ENCODE measurements around the gene CAMK1G. TPM values are rescaled to one million over a fixed set of nuclear protein-coding genes. Genes with fewer than 3 reads are reported as not detected.
A peak's percentile ranks its signal among the peaks of the same experiment; 100 is the strongest.

Gene CAMK1G
- total and polyA plus RNA-seq, 9 of the 15 experiments (the other 6 are each of a cell fraction or from before 2014, with no cell fraction given): not detected

DNA sequence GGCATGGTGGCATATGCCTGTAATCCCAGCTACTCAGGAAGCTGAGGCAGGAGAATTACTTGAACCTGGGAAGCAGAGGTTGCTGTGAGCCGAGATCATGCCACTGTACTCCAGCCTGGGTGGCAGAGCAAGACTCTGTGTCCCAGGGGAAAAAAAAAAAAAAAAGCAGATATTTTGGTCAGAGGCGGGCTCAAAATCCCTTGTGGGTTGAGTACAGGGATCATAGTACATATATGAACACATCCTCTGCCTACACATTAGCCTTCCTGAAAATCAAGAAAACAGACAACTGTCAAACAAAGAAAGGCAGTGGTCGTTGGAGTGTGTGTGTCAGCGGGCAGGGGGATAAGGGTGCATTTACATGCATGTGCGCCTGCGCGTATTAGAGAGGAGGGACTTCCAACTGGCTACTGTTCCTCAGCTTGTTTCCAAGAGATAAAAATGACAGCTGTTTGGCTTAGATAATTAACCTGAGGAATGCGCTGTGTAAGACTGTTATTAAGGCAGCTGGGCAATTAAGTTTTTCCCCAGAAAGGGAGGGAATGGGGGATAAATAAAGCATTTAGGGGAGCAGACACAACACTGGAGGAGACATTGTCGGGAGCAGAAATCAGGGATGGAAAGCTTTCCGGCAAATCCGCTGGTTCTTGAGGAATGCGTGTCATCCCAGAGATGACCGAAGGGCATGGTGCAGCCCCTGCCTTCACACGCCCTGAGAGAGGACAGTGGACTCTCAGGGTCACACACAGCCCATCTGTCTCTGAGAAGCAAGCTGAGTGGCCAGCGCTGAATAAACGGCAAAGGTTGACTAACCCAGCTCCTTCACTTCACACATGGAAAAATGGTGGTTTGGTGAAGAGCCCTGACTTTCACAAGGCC, 62.3 kb downstream of the CAMK1G start (continued):
- TF ChIP-seq HEY1 (CRISPR knock-in tag; IDR thresholded peaks at IDR 0.05; ENCODE audit: borderline replicate concordance) (no peak), POLR2H (tag; IDR thresholded peaks at IDR 0.05; ENCODE audit: low read depth) (no peak), JUN (IDR thresholded peaks at IDR 0.05; ENCODE audit: borderline replicate concordance, low read depth, low read length) (0 out of 2 replicates have a peak, but pooled peaks have one; percentile 9), JUN (CRISPR knock-in tag; IDR thresholded peaks at IDR 0.05; ENCODE audit: borderline replicate concordance) (no peak), ID3 (CRISPR knock-in tag; IDR thresholded peaks at IDR 0.05) (0 out of 2 replicates have a peak, but pooled peaks have one; percentile 51), ID3 (tag; IDR thresholded peaks at IDR 0.05) (no peak), FOXA3 (CRISPR knock-in tag; conservative IDR thresholded peaks at IDR 0.05 in 1 of 2, IDR thresholded peaks at IDR 0.05 in 1 of 2) (0 out of 4 replicates have a peak, but pooled peaks of 1 of the 2 experiments have one; percentile 4), ZNF57 (CRISPR knock-in tag; IDR thresholded peaks at IDR 0.05) (0 out of 2 replicates have a peak, but pooled peaks have one; percentile 35), ETS1 (conservative IDR thresholded peaks at IDR 0.05; ENCODE audit: control insufficient read depth, low read depth, low read length) (no peak), TAL1 (IDR thresholded peaks at IDR 0.05) (peak; percentile 94), MAZ (CRISPR knock-in tag; conservative IDR thresholded peaks at IDR 0.05 in 1 of 2, IDR thresholded peaks at IDR 0.05 in 1 of 2) (peak in 1 of 2 experiments; percentile 58; a peak in 1 of 4 replicates), MAFF (IDR thresholded peaks at IDR 0.05; ENCODE audit: low read length) (peak; percentile 44; the same call in 1 of the 2 replicates), TGIF2 (CRISPR knock-in tag; IDR thresholded peaks at IDR 0.05) (no peak), ZNF197 (CRISPR knock-in tag; IDR thresholded peaks at IDR 0.05; ENCODE audit: low read depth) (peak; percentile 63; the same call in 1 of the 2 replicates)
- TF ChIP-seq, protein P1, sequence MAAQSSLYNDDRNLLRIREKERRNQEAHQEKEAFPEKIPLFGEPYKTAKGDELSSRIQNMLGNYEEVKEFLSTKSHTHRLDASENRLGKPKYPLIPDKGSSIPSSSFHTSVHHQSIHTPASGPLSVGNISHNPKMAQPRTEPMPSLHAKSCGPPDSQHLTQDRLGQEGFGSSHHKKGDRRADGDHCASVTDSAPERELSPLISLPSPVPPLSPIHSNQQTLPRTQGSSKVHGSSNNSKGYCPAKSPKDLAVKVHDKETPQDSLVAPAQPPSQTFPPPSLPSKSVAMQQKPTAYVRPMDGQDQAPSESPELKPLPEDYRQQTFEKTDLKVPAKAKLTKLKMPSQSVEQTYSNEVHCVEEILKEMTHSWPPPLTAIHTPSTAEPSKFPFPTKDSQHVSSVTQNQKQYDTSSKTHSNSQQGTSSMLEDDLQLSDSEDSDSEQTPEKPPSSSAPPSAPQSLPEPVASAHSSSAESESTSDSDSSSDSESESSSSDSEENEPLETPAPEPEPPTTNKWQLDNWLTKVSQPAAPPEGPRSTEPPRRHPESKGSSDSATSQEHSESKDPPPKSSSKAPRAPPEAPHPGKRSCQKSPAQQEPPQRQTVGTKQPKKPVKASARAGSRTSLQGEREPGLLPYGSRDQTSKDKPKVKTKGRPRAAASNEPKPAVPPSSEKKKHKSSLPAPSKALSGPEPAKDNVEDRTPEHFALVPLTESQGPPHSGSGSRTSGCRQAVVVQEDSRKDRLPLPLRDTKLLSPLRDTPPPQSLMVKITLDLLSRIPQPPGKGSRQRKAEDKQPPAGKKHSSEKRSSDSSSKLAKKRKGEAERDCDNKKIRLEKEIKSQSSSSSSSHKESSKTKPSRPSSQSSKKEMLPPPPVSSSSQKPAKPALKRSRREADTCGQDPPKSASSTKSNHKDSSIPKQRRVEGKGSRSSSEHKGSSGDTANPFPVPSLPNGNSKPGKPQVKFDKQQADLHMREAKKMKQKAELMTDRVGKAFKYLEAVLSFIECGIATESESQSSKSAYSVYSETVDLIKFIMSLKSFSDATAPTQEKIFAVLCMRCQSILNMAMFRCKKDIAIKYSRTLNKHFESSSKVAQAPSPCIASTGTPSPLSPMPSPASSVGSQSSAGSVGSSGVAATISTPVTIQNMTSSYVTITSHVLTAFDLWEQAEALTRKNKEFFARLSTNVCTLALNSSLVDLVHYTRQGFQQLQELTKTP (IDR thresholded peaks at IDR 0.05; ENCODE audit: low read depth in 1 of 2, partially characterized antibody in 2 of 2): no peak
- TF ChIP-seq, protein P2, sequence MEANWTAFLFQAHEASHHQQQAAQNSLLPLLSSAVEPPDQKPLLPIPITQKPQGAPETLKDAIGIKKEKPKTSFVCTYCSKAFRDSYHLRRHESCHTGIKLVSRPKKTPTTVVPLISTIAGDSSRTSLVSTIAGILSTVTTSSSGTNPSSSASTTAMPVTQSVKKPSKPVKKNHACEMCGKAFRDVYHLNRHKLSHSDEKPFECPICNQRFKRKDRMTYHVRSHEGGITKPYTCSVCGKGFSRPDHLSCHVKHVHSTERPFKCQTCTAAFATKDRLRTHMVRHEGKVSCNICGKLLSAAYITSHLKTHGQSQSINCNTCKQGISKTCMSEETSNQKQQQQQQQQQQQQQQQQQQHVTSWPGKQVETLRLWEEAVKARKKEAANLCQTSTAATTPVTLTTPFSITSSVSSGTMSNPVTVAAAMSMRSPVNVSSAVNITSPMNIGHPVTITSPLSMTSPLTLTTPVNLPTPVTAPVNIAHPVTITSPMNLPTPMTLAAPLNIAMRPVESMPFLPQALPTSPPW (CRISPR knock-in tag; IDR thresholded peaks at IDR 0.05): peak; percentile 69
- TF ChIP-seq, protein P3, sequence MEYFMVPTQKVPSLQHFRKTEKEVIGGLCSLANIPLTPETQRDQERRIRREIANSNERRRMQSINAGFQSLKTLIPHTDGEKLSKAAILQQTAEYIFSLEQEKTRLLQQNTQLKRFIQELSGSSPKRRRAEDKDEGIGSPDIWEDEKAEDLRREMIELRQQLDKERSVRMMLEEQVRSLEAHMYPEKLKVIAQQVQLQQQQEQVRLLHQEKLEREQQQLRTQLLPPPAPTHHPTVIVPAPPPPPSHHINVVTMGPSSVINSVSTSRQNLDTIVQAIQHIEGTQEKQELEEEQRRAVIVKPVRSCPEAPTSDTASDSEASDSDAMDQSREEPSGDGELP (CRISPR knock-in tag; IDR thresholded peaks at IDR 0.05; ENCODE audit: borderline replicate concordance): peak; percentile 90
